GM23338 (cell line): ENCODE data around the gene OR52N2. TPM values are rescaled to one million over a fixed set of nuclear protein-coding genes. Genes with fewer than 3 reads are reported as not detected.

ENCODE experiments used
- ATAC-seq: fragments of 200-7000 bp; cut with Tn5 transposase; 3 replicates; pipeline ENCODE4 v1.9.1; 2020
- DNase-seq: peaks from one replicate; pipeline ENCODE4 v3.0.0-alpha.2; 2015; ENCODE audit warnings: low spot score
- H2AFZ ChIP-seq: fragments of 200-600 bp; sonication (generic); 2 replicates; pipeline ENCODE4 v1.8.0; 2016; ENCODE audit warnings: antibody characterized with exemption, mild to moderate bottlenecking, moderate library complexity
- H3F3A ChIP-seq: fragments of 200-600 bp; sonication (generic); replicated peaks from 2 replicates; pipeline ENCODE4 v1.8.0; 2017; ENCODE audit warnings: antibody characterized with exemption, mixed run types, low read depth
- H3K27ac ChIP-seq: fragments of 200-600 bp; sonication (generic); 2 replicates; pipeline ENCODE4 v1.6.1; 2016; ENCODE audit warnings: low read depth
- H3K27me3 ChIP-seq: fragments of 200-600 bp; sonication (generic); 2 replicates; pipeline ENCODE4 v1.8.0; 2016; ENCODE audit warnings: mild to moderate bottlenecking, mixed run types, moderate library complexity; ENCODE audit not compliant: insufficient read depth
- H3K36me3 ChIP-seq: fragments of 200-600 bp; sonication (generic); 2 replicates; pipeline ENCODE4 v1.8.0; 2016; ENCODE audit warnings: mild to moderate bottlenecking; ENCODE audit not compliant: insufficient read depth
- H3K4me1 ChIP-seq: fragments of 200-600 bp; sonication (generic); 2 replicates; pipeline ENCODE4 v1.8.0; 2016; ENCODE audit warnings: mild to moderate bottlenecking, moderate library complexity; ENCODE audit not compliant: insufficient read depth
- H3K4me2 ChIP-seq: fragments of 200-600 bp; sonication (generic); 2 replicates; pipeline ENCODE4 v1.7.1; 2017; ENCODE audit warnings: mixed run types
- H3K4me3 ChIP-seq: fragments of 200-600 bp; sonication (generic); 2 replicates; pipeline ENCODE4 v1.6.1; 2016; ENCODE audit warnings: mixed run types
- H3K79me2 ChIP-seq: fragments of 200-600 bp; sonication (generic); replicated peaks from 2 replicates; pipeline ENCODE4 v1.8.0; 2017; ENCODE audit warnings: mild to moderate bottlenecking; ENCODE audit not compliant: insufficient read depth
- H3K9me2 ChIP-seq: fragments of 200-600 bp; sonication (generic); 2 replicates; pipeline ENCODE4 v1.8.0; 2017; ENCODE audit not compliant: insufficient read depth
- H4K20me1 ChIP-seq: fragments of 200-600 bp; sonication (generic); replicated peaks from 2 replicates; pipeline ENCODE4 v1.8.0; 2017; ENCODE audit warnings: mild to moderate bottlenecking; ENCODE audit not compliant: insufficient read depth
- H3K27ac Mint-ChIP-seq: 2 replicates; pipeline ENCODE4 v1.8.0; 2020; ENCODE audit warnings: inconsistent platforms, mild to moderate bottlenecking, moderate library complexity, mixed read lengths
- H3K27me3 Mint-ChIP-seq: 3 replicates; pipeline ENCODE4 v1.8.0; 2022; ENCODE audit warnings: low read depth, mild to moderate bottlenecking, moderate library complexity, mixed read lengths, inconsistent platforms; ENCODE audit not compliant: insufficient read depth, poor library complexity
- H3K36me3 Mint-ChIP-seq: 3 replicates; pipeline ENCODE4 v1.8.0; 2021; ENCODE audit warnings: low read depth, mild to moderate bottlenecking, inconsistent platforms, moderate library complexity, mixed read lengths
- H3K4me1 Mint-ChIP-seq: 3 replicates; pipeline ENCODE4 v1.8.0; 2020; ENCODE audit warnings: mild to moderate bottlenecking, inconsistent platforms, mixed read lengths
- H3K4me3 Mint-ChIP-seq: 3 replicates; pipeline ENCODE4 v1.8.0; 2021; ENCODE audit warnings: moderate library complexity, mild to moderate bottlenecking, inconsistent platforms, mixed read lengths
- H3K9me3 Mint-ChIP-seq: 3 replicates; pipeline ENCODE4 v1.8.0; 2020; ENCODE audit warnings: moderate library complexity, mild to moderate bottlenecking, inconsistent platforms, mixed read lengths
- EZH2 ChIP-seq: fragments of 200-600 bp; sonication (generic); IDR thresholded peaks from one replicate; pipeline ENCODE4 v1.8.0; 2017; ENCODE audit warnings: antibody characterized with exemption, mild to moderate bottlenecking, low read depth; ENCODE audit not compliant: unreplicated experiment
- JUNB ChIP-seq: IDR thresholded peaks from one replicate; pipeline ENCODE4 v1.6.1; 2016; ENCODE audit warnings: antibody characterized with exemption; ENCODE audit not compliant: unreplicated experiment
- NANOG ChIP-seq: IDR thresholded peaks from 2 replicates; pipeline ENCODE4 v1.6.1; 2016; ENCODE audit warnings: antibody characterized with exemption, borderline replicate concordance
- ZNF331 ChIP-seq: fragments of 250-450 bp; sonication (Bioruptor Pico); IDR thresholded peaks from 2 replicates; pipeline ENCODE4 v1.5.0; 2020; ENCODE audit warnings: low read depth, mild to moderate bottlenecking, moderate library complexity
- polyA plus RNA-seq: library from polyadenylated mRNA; unstranded; fragments of >200 nt; fragmentation: Nextera tagmentation; extraction: Ambion mirVana; gene quantifications from 2 replicates; pipeline ENCODE4 v1.2.1, GENCODE V29; 2016
- total RNA-seq: library from RNA; depleted of rRNA; stranded (reverse); fragments of >200 nt; shearing (Covaris generic); gene quantifications from 2 replicates; pipeline ENCODE4 v1.2.3, GENCODE V29; 2014
- TF ChIP-seq, protein P1 (sequence below): fragments of 250-450 bp; sonication (Bioruptor Pico); IDR thresholded peaks from 2 replicates; pipeline ENCODE4 v1.5.0; 2020; ENCODE audit warnings: mild to moderate bottlenecking, moderate library complexity
- TF ChIP-seq, protein P2 (sequence below), 2 experiments: fragments of 200-600 bp in 1 of 2; sonication (generic) in 1 of 2; conservative IDR thresholded peaks; 2 replicates each; pipeline versions ENCODE4 v1.5.1 to v1.6.1; 2016 to 2017; ENCODE audit warnings: antibody characterized with exemption in 2 of 2, low read depth in 2 of 2, mild to moderate bottlenecking in 2 of 2, moderate library complexity in 1 of 2

Gene OR52N2
- total and polyA plus RNA-seq, 2 experiments from 2014 or later = 0.19 TPM; not detected in 1

DNA sequence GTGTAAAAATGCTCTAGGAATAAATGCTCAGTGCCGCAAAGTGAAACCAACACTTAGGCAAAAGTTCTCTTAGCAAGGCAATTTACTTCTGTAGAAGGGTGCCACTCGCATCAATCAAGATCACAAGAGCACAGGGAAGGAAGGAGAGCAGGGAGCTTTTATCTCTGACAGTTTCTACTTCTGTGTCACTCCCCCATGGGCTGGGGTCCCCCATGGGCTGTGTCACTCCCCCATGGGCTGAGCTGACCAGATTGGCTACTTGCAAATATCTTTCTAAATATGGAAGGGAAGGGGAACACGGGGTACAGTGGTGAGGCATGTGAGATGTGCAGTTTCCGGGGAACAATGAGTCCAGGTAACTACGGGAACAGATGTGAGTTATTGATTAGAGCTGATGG, 397 bp downstream of the OR52N2 start (continued):
- TF ChIP-seq, protein P1, sequence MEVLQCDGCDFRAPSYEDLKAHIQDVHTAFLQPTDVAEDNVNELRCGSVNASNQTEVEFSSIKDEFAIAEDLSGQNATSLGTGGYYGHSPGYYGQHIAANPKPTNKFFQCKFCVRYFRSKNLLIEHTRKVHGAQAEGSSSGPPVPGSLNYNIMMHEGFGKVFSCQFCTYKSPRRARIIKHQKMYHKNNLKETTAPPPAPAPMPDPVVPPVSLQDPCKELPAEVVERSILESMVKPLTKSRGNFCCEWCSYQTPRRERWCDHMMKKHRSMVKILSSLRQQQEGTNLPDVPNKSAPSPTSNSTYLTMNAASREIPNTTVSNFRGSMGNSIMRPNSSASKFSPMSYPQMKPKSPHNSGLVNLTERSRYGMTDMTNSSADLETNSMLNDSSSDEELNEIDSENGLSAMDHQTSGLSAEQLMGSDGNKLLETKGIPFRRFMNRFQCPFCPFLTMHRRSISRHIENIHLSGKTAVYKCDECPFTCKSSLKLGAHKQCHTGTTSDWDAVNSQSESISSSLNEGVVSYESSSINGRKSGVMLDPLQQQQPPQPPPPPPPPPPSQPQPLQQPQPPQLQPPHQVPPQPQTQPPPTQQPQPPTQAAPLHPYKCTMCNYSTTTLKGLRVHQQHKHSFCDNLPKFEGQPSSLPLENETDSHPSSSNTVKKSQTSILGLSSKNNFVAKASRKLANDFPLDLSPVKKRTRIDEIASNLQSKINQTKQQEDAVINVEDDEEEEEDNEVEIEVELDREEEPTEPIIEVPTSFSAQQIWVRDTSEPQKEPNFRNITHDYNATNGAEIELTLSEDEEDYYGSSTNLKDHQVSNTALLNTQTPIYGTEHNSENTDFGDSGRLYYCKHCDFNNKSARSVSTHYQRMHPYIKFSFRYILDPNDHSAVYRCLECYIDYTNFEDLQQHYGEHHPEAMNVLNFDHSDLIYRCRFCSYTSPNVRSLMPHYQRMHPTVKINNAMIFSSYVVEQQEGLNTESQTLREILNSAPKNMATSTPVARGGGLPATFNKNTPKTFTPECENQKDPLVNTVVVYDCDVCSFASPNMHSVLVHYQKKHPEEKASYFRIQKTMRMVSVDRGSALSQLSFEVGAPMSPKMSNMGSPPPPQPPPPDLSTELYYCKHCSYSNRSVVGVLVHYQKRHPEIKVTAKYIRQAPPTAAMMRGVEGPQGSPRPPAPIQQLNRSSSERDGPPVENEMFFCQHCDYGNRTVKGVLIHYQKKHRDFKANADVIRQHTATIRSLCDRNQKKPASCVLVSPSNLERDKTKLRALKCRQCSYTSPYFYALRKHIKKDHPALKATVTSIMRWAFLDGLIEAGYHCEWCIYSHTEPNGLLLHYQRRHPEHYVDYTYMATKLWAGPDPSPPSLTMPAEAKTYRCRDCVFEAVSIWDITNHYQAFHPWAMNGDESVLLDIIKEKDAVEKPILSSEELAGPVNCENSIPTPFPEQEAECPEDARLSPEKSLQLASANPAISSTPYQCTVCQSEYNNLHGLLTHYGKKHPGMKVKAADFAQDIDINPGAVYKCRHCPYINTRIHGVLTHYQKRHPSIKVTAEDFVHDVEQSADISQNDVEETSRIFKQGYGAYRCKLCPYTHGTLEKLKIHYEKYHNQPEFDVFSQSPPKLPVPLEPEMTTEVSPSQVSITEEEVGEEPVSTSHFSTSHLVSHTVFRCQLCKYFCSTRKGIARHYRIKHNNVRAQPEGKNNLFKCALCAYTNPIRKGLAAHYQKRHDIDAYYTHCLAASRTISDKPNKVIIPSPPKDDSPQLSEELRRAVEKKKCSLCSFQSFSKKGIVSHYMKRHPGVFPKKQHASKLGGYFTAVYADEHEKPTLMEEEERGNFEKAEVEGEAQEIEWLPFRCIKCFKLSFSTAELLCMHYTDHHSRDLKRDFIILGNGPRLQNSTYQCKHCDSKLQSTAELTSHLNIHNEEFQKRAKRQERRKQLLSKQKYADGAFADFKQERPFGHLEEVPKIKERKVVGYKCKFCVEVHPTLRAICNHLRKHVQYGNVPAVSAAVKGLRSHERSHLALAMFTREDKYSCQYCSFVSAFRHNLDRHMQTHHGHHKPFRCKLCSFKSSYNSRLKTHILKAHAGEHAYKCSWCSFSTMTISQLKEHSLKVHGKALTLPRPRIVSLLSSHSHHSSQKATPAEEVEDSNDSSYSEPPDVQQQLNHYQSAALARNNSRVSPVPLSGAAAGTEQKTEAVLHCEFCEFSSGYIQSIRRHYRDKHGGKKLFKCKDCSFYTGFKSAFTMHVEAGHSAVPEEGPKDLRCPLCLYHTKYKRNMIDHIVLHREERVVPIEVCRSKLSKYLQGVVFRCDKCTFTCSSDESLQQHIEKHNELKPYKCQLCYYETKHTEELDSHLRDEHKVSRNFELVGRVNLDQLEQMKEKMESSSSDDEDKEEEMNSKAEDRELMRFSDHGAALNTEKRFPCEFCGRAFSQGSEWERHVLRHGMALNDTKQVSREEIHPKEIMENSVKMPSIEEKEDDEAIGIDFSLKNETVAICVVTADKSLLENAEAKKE = no peak
- TF ChIP-seq ZNF331 (CRISPR knock-in tag) = no peak
- no peak for TF ChIP-seq JUNB

DNA sequence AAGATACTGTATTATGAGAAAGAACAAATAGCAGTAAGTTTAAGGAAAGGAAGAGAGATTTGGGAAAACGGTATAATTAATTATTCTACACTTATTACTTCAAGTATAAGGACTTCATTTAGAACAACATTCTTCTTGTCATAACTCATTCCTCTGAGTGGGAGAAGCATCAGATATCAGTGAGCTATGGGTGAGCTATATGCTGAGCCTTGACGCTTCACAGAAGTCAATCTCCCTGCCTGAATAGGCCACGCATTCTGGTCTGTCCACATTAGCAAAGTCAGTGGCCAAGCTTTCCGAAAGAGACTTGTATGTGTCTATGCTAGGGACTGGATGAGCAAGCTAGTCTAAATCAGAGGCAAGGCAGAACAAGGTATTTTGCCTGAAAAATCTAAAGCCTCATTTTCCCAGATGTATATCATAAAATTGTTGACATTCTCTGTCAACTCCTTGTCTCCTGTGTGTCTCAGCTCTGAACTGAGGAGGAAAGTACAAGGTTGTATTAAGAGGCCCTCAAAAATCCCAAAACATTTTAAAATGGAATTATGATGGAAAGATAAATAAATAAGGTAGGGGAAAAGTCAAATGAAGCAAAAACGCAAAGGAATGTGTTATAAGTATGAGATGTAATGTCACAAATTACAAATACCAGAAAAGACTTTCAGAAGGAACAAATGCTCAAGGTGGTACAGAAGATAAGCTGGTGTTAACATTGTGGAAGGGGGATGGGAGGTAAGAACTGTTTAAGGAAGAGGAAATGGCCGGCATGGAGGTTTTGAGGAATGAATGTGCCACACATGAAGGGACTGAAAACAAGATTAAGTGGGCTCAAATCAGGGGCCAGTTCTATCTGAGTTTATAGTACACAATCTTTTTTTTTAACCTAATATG, 1.4 kb downstream of the OR52N2 start:
- no peaks in the 10 kb centered on the region for H3K27me3 ChIP-seq
- TF ChIP-seq EZH2 (no peak), NANOG (no peak)
- TF ChIP-seq, protein P1 = no peak
- TF ChIP-seq, protein P2, sequence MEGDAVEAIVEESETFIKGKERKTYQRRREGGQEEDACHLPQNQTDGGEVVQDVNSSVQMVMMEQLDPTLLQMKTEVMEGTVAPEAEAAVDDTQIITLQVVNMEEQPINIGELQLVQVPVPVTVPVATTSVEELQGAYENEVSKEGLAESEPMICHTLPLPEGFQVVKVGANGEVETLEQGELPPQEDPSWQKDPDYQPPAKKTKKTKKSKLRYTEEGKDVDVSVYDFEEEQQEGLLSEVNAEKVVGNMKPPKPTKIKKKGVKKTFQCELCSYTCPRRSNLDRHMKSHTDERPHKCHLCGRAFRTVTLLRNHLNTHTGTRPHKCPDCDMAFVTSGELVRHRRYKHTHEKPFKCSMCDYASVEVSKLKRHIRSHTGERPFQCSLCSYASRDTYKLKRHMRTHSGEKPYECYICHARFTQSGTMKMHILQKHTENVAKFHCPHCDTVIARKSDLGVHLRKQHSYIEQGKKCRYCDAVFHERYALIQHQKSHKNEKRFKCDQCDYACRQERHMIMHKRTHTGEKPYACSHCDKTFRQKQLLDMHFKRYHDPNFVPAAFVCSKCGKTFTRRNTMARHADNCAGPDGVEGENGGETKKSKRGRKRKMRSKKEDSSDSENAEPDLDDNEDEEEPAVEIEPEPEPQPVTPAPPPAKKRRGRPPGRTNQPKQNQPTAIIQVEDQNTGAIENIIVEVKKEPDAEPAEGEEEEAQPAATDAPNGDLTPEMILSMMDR (conservative IDR thresholded peaks at IDR 0.05; ENCODE audit: low read depth in 2 of 2) = no peak

More for the DNA sequence above, 1.4 kb downstream of the OR52N2 start:
- Histone ChIP-seq H2AFZ (no peak overlapping the region), H3K4me3 (no peak overlapping the region), H3F3A (no peaks in the 10 kb centered on the region), H3K36me3 (no peaks in the 10 kb centered on the region), H4K20me1 (no peaks in the 10 kb centered on the region), H3K4me1 (peaks cover 24% of the 10 kb centered on the region), H3K9me2 (no peaks in the 10 kb centered on the region), H3K79me2 (no peaks in the 10 kb centered on the region), H3K4me2 (no peak overlapping the region), H3K27ac (no peak overlapping the region)
- Mint-ChIP-seq H3K4me3 (no peak overlapping the region), H3K27me3 (peaks cover 2% of the 10 kb centered on the region), H3K27ac (no peak overlapping the region), H3K36me3 (no peaks in the 10 kb centered on the region), H3K4me1 (peaks cover 32% of the 10 kb centered on the region), H3K9me3 (no peaks in the 10 kb centered on the region; the same call in 2 of the 3 replicates)
- ATAC-seq (no peak), DNase-seq (peak; percentile 8)
